HEK293 (cell line): ENCODE data around the gene PNPLA2.

Source experiments
- CTCF ChIP-seq: fragments of 450-650 bp; formaldehyde crosslinking; IDR thresholded peaks from 2 replicates; pipeline ENCODE4 v1.5.1; 2016; ENCODE audit warnings: missing biosample characterization, missing genetic modification characterization
- PATZ1 ChIP-seq: fragments of 450-650 bp; formaldehyde crosslinking; IDR thresholded peaks from 2 replicates; pipeline ENCODE4 v1.5.1; 2016; ENCODE audit warnings: missing biosample characterization, missing genetic modification characterization
- REPIN1 ChIP-seq: fragments of 450-650 bp; formaldehyde crosslinking; IDR thresholded peaks from 2 replicates; pipeline ENCODE4 v1.5.1; 2017; ENCODE audit warnings: missing biosample characterization, missing genetic modification characterization, low read depth
- ZIC2 ChIP-seq: fragments of 450-650 bp; formaldehyde crosslinking; IDR thresholded peaks from 2 replicates; pipeline ENCODE4 v1.5.1; 2016; ENCODE audit warnings: missing biosample characterization, missing genetic modification characterization
- ZNF223 ChIP-seq: fragments of 450-650 bp; formaldehyde crosslinking; IDR thresholded peaks from 2 replicates; pipeline ENCODE4 v1.5.1; 2016; ENCODE audit warnings: missing biosample characterization, missing genetic modification characterization
- ZNF394 ChIP-seq: fragments of 450-650 bp; formaldehyde crosslinking; IDR thresholded peaks from 2 replicates; pipeline ENCODE4 v1.5.1; 2016; ENCODE audit warnings: missing biosample characterization, missing genetic modification characterization, mild to moderate bottlenecking, moderate library complexity, borderline replicate concordance
- ZNF416 ChIP-seq: fragments of 450-650 bp; formaldehyde crosslinking; IDR thresholded peaks from 2 replicates; pipeline ENCODE4 v1.5.1; 2016; ENCODE audit warnings: missing biosample characterization, missing genetic modification characterization
- ZNF561 ChIP-seq: fragments of 450-650 bp; IDR thresholded peaks from 2 replicates; pipeline ENCODE4 v1.5.1; 2018; ENCODE audit warnings: missing biosample characterization, missing genetic modification characterization, borderline replicate concordance
- ZNF639 ChIP-seq: fragments of 450-650 bp; formaldehyde crosslinking; IDR thresholded peaks from 2 replicates; pipeline ENCODE4 v1.5.1; 2016; ENCODE audit warnings: missing biosample characterization, missing genetic modification characterization
- ZNF677 ChIP-seq: fragments of 450-650 bp; IDR thresholded peaks from 2 replicates; pipeline ENCODE4 v1.5.0; 2018; ENCODE audit warnings: missing biosample characterization, mild to moderate bottlenecking, missing genetic modification characterization, moderate library complexity
- ZNF76 ChIP-seq: fragments of 450-650 bp; formaldehyde crosslinking; IDR thresholded peaks from 2 replicates; pipeline ENCODE4; 2016; ENCODE audit warnings: low read depth, missing biosample characterization, missing genetic modification characterization, borderline replicate concordance

- TF ChIP-seq ZNF416 (tag by site-specific recombination), result no peak
- TF ChIP-seq CTCF (tag by site-specific recombination), result no peak
- TF ChIP-seq PATZ1, result no peak; the same call in 1 of the 2 replicates
- TF ChIP-seq ZNF223 (tag by site-specific recombination), result no peak
- no peak for TF ChIP-seq ZIC2 (tag by site-specific recombination)
- no peak for TF ChIP-seq ZNF76
- no peak for TF ChIP-seq ZNF561 (tag by site-specific recombination)
- no peak for TF ChIP-seq ZNF677 (tag by site-specific recombination)
- TF ChIP-seq ZNF639 (tag by site-specific recombination), result no peak
- no peak for TF ChIP-seq REPIN1 (tag by site-specific recombination)
- no peak for TF ChIP-seq ZNF394
These were observed 27.9 kb downstream of the PNPLA2 start for GRCh38 chr11:846496-847098.
